Measurements from ENCODE around the gene CELA1.
"Not testable (repeated sequence)": the region's sequence is repeated elsewhere in the genome, so short reads cannot be mapped to it uniquely, and the experiment has no call there.

The CELA1 gene

DNA sequence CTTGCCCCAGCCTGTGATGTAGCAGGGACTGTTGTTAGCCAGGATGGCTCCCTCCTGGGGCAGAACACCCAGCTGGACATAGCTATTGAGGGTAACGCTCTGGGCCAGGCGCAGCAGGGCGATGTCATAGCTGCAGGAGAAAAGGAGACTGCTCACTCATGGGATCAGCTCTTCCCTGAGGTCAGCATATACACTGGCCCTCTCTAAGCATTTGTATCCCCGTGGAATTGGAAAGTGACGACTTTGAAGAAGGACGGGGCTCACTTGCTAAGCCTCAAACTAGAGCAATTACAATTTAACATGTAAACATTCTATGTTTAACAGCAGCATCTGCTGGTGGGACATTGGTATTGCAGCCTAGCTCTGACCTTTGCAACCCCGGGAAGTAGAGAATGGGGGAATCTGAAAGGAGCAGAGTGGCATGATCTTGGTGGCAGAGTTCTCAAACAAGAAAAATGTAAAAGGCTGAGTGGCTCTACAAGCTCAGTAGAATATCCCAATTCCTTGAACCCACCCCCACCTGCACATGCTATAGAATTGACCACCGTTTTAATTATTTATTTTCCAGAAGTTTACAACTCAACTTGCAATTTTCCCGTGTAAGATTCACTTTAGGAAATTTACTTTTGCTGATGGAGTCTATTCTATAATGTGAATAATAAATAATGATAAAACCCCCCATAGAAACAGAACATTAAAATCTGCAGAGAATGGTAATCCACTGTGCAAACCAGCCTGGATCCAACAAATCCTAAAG is 5.0 kb downstream of the CELA1 start:
- peak; percentile 71 for DNase-seq

DNA sequence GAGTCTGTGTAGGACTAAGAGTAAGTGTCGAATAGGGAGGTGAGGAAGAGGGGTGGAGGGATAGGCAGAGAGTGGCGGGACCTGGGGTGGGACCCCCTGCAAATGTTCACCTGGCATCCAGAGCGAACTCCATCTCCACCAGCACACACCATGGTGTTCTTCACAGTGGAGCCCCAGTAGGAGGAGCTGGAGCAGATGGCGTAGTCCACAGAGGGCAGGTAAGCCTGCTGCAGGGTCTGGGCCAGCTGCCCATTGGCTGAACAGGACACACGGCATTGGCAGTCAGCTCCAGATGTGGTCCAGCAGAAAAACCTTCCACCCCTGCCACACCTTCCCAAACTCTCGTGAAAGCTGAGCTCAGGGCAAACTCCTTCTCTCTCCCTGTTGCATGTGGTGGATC is 6.7 kb downstream of the CELA1 start:
- DNase-seq, result no peak

DNA sequence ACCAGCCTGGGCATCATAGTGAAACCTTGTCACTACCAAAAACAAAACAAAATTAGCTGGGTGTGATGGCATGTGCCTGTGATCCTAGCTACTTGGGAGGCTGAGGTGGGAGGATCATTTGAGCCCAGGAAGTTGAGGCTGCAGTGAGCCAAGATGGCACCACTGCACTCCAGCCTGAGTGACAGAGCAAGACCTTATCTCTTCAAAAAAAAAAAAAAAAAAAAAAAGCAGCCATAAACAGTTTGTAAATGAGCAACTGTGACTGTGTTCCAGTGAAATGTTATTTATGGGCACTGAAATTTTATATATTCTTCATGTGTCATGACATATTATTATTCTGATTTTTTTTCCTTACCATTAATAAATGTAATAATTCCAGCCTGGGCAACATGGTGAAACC is 9.1 kb downstream of the CELA1 start:
- DNase-seq, result not testable (repeated sequence)

DNA sequence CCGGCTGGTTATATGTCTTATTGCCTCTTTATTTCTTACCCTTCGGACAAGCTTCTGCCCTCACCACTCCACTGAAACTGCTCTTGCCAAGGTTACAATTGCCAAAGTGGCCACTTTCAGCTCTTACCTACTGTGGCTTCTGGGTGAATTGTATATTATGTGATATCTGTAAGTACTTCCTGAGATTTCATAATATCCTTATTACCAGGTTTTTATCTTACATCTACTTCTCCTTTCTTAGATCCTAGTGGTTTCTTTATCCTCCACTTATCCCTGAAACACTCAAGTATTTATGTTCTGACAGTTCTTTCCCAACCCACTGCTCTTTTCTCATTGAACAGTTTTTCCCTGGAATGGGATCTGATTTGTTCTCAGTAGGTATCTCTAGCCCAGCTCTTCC is 10.5 kb downstream of the CELA1 start:
- DNase-seq, result no peak

GRCh38 chr12:51334764-51335163 is 11.7 kb downstream of the CELA1 start:
- DNase-seq, result no peak

- DNase-seq, result no peak
Observed at GRCh38 chr12:51333536-51333935, 12.9 kb downstream of the CELA1 start.

DNA sequence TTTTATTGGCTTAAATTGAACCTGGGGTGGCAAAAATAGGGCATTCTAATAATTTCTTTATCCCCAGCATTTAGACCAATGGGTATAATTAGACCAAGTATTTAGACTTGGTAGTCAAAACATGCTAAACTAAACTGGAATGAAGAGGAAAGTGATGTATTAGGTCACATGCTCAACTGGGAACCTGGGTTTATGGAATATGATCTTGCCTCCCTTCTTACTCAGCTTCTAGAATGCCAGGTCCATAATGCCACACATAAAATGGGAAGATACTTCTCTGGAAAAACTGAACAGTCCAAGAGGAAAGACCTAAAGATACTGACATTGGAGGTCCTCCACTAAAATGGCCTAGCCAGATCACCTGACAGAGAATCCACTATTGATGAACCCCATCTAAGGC is 16.3 kb downstream of the CELA1 start:
- DNase-seq, result no peak

- DNase-seq, result no peak
Observed at GRCh38 chr12:51329742-51330141, 16.7 kb downstream of the CELA1 start.

- DNase-seq, result no peak
Observed at GRCh38 chr12:51328587-51328986, 17.9 kb downstream of the CELA1 start.

DNA sequence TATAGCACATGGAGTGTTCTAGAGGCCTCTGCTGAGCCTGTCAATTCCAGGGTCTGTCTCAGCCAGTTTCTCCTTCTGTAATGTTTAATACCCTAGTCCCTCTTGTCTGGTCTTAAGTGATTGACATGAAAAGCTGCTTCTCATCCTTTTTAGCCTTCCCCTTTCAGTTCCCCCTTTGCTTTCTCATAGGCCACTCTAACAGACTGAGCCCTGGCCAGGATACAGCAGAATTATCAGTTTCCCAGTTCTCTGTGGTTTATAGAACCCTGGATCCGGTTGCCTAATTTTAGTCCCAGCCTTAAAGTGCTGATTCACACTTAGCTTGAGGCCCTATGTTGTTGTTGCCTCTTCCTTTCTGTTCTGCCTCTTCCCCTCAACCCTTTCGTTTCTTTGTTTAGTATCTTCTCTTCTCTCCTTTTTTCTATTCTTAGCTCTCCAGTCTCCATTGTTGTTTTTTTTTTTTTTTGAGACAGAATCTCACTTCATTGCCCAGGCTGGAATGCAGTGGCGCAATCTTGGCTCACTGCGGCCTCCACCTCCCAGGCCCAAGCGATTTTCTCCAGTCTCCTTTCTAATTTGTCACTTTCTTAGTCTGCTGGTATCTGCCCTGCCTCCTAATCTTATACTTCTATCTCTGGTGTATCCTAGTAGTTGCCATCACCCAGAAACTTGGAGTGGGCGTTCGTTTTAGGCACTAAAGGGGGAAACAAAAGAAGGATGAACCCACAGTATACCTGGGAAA is 19.6 kb downstream of the CELA1 start:
- no peak for DNase-seq

DNA sequence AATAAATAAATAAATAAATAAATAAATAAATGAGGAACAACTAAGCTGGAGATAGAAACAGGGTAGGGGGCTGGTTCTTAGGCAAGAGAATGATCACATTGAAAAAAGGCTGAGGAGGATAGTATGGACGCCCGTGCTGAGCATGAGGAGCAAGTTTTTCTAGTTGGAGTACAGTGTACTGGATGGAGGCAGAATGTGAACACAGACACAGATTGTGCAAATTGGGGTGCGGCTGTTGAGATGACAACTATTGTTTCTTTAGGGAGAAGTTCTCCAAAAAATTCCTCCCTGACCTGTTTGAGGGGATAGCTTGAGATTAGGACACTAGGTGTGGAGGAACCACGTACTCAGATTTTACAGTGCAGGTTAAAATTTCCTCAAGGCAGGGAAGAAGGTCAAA is 21.5 kb downstream of the CELA1 start:
- DNase-seq, result no peak

GRCh38 chr12:51323966-51324895 is 22.2 kb downstream of the CELA1 start, which contains the start of gene BIN2:
BIN2 (minus strand) TSS chr12:51324174; CDS start chr12:51324102, 72 bp downstream.
- no peak for DNase-seq

GRCh38 chr12:51323317-51323960 is 23.0 kb downstream of the CELA1 start:
- DNase-seq, result no peak

DNA sequence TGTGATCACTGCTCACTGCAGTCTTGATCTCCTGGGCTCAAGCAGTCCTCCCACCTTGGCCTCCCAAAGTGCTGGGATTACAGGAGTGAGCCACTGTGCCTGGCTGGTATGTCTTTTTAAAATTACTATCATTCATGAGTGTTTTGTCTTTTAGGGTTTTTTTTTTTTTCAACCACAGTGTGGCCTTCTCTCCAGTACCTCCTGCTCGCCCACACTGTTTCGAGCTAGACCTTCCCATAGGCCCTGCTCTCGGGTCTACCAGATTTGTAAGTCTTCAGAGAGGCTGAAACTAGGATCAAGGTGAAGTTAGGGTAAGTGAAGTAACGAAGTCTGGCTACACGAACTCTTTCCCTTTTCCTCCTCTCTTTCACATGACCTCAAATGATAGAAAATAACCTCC is 24.0 kb downstream of the CELA1 start:
- DNase-seq, result no peak

DNA sequence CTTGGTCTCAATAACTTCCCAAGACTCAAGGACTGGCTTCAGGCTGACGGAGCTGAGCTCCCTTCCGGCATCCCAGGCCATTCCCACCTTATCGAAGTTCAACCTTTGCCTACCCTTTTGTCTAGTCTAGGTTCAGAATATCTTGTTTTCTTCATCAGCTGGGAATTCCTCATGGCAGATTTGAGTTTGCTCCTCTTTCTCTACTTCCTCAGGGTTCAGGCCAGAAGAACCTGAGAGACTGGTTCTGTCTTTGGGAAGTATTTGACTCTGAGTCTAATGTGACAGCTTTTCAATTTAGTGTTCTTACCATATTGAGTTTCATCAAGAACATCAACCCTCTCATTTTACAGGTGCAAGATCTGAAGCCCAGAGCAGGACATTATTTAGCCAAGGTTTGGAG is 24.6 kb downstream of the CELA1 start:
- DNase-seq, result no peak

GRCh38 chr12:51320695-51321320 is 25.7 kb downstream of the CELA1 start:
- no peak for DNase-seq

- DNase-seq, result no peak
Observed at GRCh38 chr12:51320311-51320694, 26.2 kb downstream of the CELA1 start.

DNA sequence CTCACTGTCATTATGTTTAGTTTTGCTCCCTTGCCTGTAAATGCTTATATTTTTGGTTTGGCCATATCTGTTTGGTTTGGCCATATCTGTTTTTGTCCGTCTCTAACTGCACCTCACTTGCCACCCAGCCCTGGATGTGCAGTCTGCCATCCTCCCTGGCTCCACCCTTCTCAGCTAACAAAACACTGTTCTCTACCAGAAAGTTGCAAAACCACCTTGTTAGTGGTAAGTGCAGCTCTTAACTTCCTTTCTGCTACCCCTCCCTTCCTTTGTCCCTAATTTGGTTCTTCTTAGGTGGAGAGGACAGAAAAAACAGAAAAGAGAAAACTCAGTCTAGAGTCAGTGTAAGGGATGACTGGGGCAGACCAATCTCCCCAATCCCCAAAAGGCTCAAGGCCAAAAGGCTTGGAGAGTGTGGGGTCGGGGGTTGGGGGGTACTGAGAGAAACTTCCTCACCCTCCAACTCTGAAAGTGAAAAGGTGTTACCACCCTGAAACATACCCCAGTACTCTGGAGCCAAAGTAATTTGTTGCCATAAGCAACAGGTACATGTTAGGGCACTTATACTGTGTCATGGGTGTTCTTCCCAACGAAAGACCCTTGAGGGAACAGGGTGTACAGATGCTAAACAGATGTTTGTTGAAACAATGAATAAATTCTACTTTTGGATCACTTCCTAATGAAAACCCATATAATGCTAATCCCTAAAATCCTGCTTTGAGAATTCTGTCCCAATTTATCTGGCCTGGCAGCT is 27.5 kb downstream of the CELA1 start:
- DNase-seq, result no peak

DNA sequence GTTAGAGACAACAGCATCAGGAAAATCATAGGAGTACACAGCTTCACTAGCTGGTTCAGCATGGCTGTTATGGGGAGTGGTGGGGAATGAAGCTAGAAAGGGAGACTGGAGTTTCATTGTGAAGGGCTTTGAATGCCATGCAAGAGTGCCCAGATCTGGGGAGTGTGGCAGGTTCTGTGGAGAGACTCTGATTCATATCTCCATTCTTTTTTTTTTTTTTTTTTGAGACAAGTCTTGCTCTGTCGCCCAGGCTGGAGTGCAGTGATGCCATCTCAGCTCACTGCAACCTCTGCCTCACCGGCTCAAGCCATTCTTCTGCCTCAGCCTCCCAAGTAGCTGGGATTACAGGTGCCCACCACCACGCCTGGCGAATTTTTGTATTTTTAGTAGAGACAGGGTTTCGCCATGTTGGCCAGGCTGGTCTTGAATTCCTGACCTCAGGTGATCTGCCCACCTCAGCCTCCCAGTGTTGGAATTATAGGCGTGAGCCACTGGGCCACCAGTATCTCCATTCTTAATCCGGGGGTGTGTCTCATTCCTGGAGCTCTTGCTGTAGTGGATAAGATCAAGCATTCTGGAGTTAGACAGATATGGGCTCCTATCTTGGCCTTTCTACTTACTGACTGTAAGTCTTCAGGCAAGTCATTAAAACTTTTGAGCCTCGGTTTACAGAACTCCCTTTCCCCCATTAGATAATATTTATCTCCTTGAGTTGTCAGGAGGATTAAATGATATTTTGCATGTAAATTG is 28.2 kb downstream of the CELA1 start:
- DNase-seq, result not testable (repeated sequence)

DNA sequence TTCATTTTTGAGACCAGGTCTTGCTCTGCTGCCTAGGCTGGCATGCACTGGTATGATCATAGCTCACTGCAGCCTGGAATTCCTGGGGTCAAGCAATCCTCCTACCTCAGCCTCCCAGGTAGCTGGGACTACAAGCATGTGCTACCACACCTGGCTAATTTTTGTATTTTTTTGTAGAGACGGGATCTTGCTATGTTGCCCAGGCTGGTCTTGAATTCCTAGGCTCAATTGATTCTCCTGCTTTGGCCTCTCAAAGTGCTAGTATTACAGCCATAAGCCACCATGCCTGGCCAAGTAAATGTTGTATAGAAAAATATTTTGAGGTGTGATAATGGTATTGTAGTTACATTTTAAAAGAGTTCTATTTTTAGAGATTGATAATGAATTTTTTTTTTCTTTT is 35.1 kb downstream of the CELA1 start:
- DNase-seq, result no peak
